ENCODE data around the gene PTK6. TPM values are rescaled to one million over a fixed set of nuclear protein-coding genes. Genes with fewer than 3 reads are reported as not detected.

Gene PTK6
- total RNA-seq, 2 experiments from 2014 or later, result 0.13 to 2.0 TPM

- Histone ChIP-seq H4K20me1 (ENCODE audit: insufficient read depth, low read length) (no peaks in the 10 kb centered on the region), H3K27ac (ENCODE audit: low read depth, low read length, poor library complexity, severe bottlenecking) (no peak overlapping the region), H3K36me3 (ENCODE audit: insufficient read depth, low read length) (peaks cover 13% of the 10 kb centered on the region; the same call in 1 of the 2 replicates), H3K4me1 (ENCODE audit: insufficient read depth, low read length, poor library complexity, severe bottlenecking) (no peaks in the 10 kb centered on the region), H3K79me2 (ENCODE audit: insufficient read depth, low read depth, low read length) (no peaks in the 10 kb centered on the region), H3K9me2 (ENCODE audit: insufficient read depth, low read length) (no peaks in the 10 kb centered on the region), H3K9me3 (ENCODE audit: low read length) (no peaks in the 10 kb centered on the region), H3K4me3 (ENCODE audit: low read depth, low read length, poor library complexity, severe bottlenecking) (no peak overlapping the region), H2AFZ (ENCODE audit: low read length) (no peak overlapping the region), H3K4me2 (ENCODE audit: low read length) (no peak overlapping the region)
- ChIA-PET CTCF (ENCODE audit: unreplicated experiment) (no interaction called here), POLR2A (no interaction called here)
- no peak for DNase-seq (ENCODE audit: low spot score)
- TF ChIP-seq EZH2phosphoT487 (IDR thresholded peaks at IDR 0.05; ENCODE audit: borderline replicate concordance, low read depth, low read length) (no peak), CTCF (conservative IDR thresholded peaks at IDR 0.05; ENCODE audit: low read length) (no peak)
- BruUV-seq (replicated peaks), result no TSS peak
- intact Hi-C loops (cut with micrococcal nuclease; ENCODE audit: unreplicated experiment), result no loop called here
Measured at GRCh38 chr20:63585616-63586565, 48.7 kb upstream of the PTK6 start.

- no peaks in the 10 kb centered on the region for H3K9me2 ChIP-seq (ENCODE audit: insufficient read depth, low read length)
- H3K9me3 ChIP-seq (ENCODE audit: low read length), result no peaks in the 10 kb centered on the region
- TF ChIP-seq EZH2phosphoT487 (IDR thresholded peaks at IDR 0.05; ENCODE audit: borderline replicate concordance, low read depth, low read length) (no peak), CTCF (conservative IDR thresholded peaks at IDR 0.05; ENCODE audit: low read length) (no peak)
- H4K20me1 ChIP-seq (ENCODE audit: insufficient read depth, low read length), result no peaks in the 10 kb centered on the region
- no peak overlapping the region for H3K4me2 ChIP-seq (ENCODE audit: low read length)
- ChIA-PET CTCF (ENCODE audit: unreplicated experiment) (no interaction called here), POLR2A (no interaction called here)
- no peaks in the 10 kb centered on the region for H3K79me2 ChIP-seq (ENCODE audit: insufficient read depth, low read depth, low read length)
- intact Hi-C loops (cut with micrococcal nuclease; ENCODE audit: unreplicated experiment), result no loop called here
- no peak overlapping the region for H3K4me3 ChIP-seq (ENCODE audit: low read depth, low read length, poor library complexity, severe bottlenecking)
- no peak overlapping the region for H2AFZ ChIP-seq (ENCODE audit: low read length)
- no peaks in the 10 kb centered on the region for H3K36me3 ChIP-seq (ENCODE audit: insufficient read depth, low read length)
- BruUV-seq (replicated peaks), result no TSS peak
- no peak for DNase-seq (ENCODE audit: low spot score)
- H3K4me1 ChIP-seq (ENCODE audit: insufficient read depth, low read length, poor library complexity, severe bottlenecking), result no peaks in the 10 kb centered on the region
- no peak overlapping the region for H3K27ac ChIP-seq (ENCODE audit: low read depth, low read length, poor library complexity, severe bottlenecking)
Measured at GRCh38 chr20:63582382-63583063, 45.3 kb upstream of the PTK6 start.
